AG04450 (cell line): ENCODE data around the gene PCNP. TPM values are rescaled to one million over a fixed set of nuclear protein-coding genes. Genes with fewer than 3 reads are reported as not detected.

Source experiments
- CTCF ChIA-PET: fragments of 300-600, 350-600 bp; formaldehyde crosslinking; extraction: SDS; loops from one replicate; lab custom pipeline; 2022; ENCODE audit warnings: antibody characterized with exemption, inconsistent platforms; lab: Charles Lee
- POLR2A ChIA-PET: fragments of 350-600 bp; formaldehyde crosslinking; extraction: SDS; loops from one replicate; lab custom pipeline; 2021; ENCODE audit warnings: antibody characterized with exemption, inconsistent platforms; lab: Yijun Ruan, JAX
- DNase-seq: peaks from one replicate; pipeline ENCODE4 v3.0.0-alpha.2; 2011; ENCODE audit warnings: low read depth, low spot score
- H3K27ac ChIP-seq: one replicate; pipeline ENCODE4 v1.5.1; 2012; ENCODE audit warnings: low read depth, low read length, control low read depth
- H3K27me3 ChIP-seq: one replicate; pipeline ENCODE4 v1.6.0; 2012; ENCODE audit warnings: low read length; ENCODE audit not compliant: control insufficient read depth, insufficient read depth
- H3K4me3 ChIP-seq: 2 replicates; pipeline ENCODE4 v1.5.1; 2011; ENCODE audit warnings: mild to moderate bottlenecking, low read depth, low read length, control low read depth
- H3K9me3 ChIP-seq: 2 replicates; pipeline ENCODE4 v1.5.1; 2012; ENCODE audit warnings: low read length; ENCODE audit not compliant: control insufficient read depth, insufficient read depth
- polyA plus RNA-seq: library from polyadenylated mRNA; depleted of rRNA; stranded (reverse); fragments of >200 nt; gene quantifications from 2 replicates; pipeline ENCODE4 v1.2.3, GENCODE V29; 2011; rRNA removed
- small RNA-seq: library from RNA; depleted of rRNA; stranded (forward); fragments of <200 nt; gene quantifications from one replicate; pipeline ENCODE3, GENCODE V24; 2012; ENCODE audit warnings: low read depth; ENCODE audit not compliant: insufficient read length
- TF ChIP-seq, protein P1 (sequence below): IDR thresholded peaks from 2 replicates; pipeline ENCODE4 v1.5.1; 2011; ENCODE audit warnings: low read depth, low read length, control low read depth, inconsistent platforms

PCNP gene
- polyA plus RNA-seq, 1 experiment, result 97.7 TPM

DNA sequence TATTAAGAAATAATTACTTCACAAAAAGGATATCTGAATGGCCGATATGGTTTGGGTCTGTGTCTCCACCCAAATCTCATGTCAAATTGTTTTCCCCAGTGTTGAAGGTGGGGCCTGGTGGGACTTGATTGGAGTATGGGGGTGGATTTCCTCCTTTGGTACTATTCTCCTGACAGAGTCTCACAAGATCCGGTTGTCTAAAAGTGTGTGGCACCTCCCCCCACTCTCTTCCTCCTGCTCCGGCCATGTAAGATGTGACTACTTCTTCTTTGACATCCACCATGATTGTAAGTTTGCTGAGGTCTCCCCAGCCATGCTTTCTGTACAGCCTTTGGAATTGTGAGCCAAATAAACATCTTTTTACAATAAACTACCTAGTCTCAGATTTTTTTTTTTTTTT lies 68.5 kb downstream of the PCNP start:
- CTCF ChIA-PET, result no interaction called here

DNA sequence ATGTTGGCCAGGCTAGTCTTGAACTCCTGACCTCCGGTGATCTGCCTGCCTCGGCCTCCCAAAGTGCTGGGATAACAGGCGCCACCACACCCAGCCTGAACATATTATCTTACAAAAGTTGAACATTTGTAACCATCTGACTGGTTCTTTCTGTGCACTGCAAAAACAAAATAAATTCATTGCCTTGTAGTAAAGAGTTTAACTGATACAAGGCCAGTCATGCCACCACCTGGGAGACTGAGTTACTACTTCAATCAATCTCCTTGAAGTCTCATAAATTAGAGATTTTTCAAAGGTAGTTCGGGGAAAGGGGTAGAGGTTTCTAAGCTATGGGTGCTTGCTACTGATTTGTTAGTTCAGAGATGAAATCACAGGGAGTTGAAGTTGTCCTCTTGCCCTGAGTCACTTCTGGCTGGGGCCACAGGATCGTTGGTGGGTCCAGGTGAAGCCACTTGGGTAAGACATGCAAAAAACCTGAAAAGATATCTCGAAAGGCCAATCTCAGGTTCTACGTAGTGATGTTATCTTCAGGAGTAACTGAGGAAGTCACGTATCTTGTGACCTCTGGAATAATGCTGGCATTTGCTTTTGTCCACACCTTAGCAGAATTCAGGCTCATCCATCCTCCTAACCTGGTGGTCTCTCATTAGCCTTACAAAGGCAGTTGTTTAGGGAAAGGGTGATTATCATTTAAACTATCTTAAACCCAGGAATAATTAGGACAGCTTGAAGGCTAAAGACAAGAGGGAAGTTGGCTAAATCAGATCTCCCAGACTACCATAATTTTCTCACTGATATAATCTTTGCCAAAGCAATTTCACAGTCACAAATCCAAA lies 69.2 kb downstream of the PCNP start:
- no peaks in the 10 kb centered on the region for H3K27me3 ChIP-seq
- H3K27ac ChIP-seq, result no peak overlapping the region
- CTCF ChIA-PET, result no interaction called here

More for the DNA sequence above, 68.5 kb downstream of the PCNP start:
- TF ChIP-seq, protein P1, sequence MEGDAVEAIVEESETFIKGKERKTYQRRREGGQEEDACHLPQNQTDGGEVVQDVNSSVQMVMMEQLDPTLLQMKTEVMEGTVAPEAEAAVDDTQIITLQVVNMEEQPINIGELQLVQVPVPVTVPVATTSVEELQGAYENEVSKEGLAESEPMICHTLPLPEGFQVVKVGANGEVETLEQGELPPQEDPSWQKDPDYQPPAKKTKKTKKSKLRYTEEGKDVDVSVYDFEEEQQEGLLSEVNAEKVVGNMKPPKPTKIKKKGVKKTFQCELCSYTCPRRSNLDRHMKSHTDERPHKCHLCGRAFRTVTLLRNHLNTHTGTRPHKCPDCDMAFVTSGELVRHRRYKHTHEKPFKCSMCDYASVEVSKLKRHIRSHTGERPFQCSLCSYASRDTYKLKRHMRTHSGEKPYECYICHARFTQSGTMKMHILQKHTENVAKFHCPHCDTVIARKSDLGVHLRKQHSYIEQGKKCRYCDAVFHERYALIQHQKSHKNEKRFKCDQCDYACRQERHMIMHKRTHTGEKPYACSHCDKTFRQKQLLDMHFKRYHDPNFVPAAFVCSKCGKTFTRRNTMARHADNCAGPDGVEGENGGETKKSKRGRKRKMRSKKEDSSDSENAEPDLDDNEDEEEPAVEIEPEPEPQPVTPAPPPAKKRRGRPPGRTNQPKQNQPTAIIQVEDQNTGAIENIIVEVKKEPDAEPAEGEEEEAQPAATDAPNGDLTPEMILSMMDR, result no peak
- no peak overlapping the region for H3K27ac ChIP-seq
- no peak for DNase-seq
- H3K9me3 ChIP-seq, result no peaks in the 10 kb centered on the region
- no peak overlapping the region for H3K4me3 ChIP-seq
- POLR2A ChIA-PET, result no interaction called here
- H3K27me3 ChIP-seq, result no peaks in the 10 kb centered on the region

More for the DNA sequence above, 69.2 kb downstream of the PCNP start:
- TF ChIP-seq, protein P1, result no peak
- POLR2A ChIA-PET, result interaction anchor here (0.7 to 0.8 kb wide), 2 partner anchors 30 to 33 kb away, joined by 3 to 5 read pairs; no protein-coding TSS in a partner anchor
- H3K4me3 ChIP-seq, result no peak overlapping the region
- no peaks in the 10 kb centered on the region for H3K9me3 ChIP-seq
- DNase-seq, result no peak

Small RNA genes within 50 kb of the gene (small RNA-seq; reads per million reads assigned to genes)
- gene RF00019 (not detected), gene RNU6-1256P (not detected)

Other genes with a start within 250 kb of the PCNP start
- 11.8 and 16.1 TPM in 2 replicates for gene SENP7, start 61.0 kb upstream of the PCNP start, polyA plus RNA-seq
- 19.4 and 26.1 TPM in 2 replicates for gene TRMT10C, start 12.3 kb upstream of the PCNP start, polyA plus RNA-seq
- gene ZBTB11, start 103.0 kb downstream of the PCNP start, polyA plus RNA-seq, result 9.8 and 13.8 TPM in 2 replicates
- 1,794 and 1,914 TPM in 2 replicates for gene RPL24, start 112.5 kb downstream of the PCNP start, polyA plus RNA-seq
- 2.4 TPM in 2 replicates for gene CEP97, start 150.4 kb downstream of the PCNP start, polyA plus RNA-seq
- 39.6 and 41.1 TPM in 2 replicates for gene NXPE3, start 205.0 kb downstream of the PCNP start, polyA plus RNA-seq